GM21737 (cell line): ENCODE measurements around the gene ABHD13.

Experiments
- ATAC-seq: cut with Tn5 transposase; IDR thresholded peaks from one replicate; pipeline ENCODE4 v1.9.1; 2021; ENCODE audit warnings: mild to moderate bottlenecking, moderate library complexity; ENCODE audit not compliant: unreplicated experiment

Gene ABHD13

GRCh38 chr13:108281901-108282300 is 63.7 kb downstream of the ABHD13 start:
- ATAC-seq = no peak

GRCh38 chr13:108283110-108283509 is 64.9 kb downstream of the ABHD13 start:
- no peak for ATAC-seq
